ENCODE data around the gene KLHL13. TPM values are rescaled to one million over a fixed set of nuclear protein-coding genes. Genes with fewer than 3 reads are reported as not detected.
A peak's percentile ranks its signal among the peaks of the same experiment; 100 is the strongest.

KLHL13 gene
- total RNA-seq, 2 donors from 2014 or later: 8.9 to 10.7 TPM

GRCh38 chrX:118117741-118118140 is 1.1 kb upstream of the KLHL13 start:
- 51% methylated on average over 2 of the region's 2 CpGs for WGBS
- H3K27me3 ChIP-seq (replicated peaks; ENCODE audit: insufficient read depth): no peaks in the 10 kb centered on the region
- intact Hi-C loops (cut with DNase I): no loop called here
- no peaks in the 10 kb centered on the region for H3K9me3 ChIP-seq
- H3K27ac ChIP-seq: no peak overlapping the region
- TF ChIP-seq CTCF (IDR thresholded peaks at IDR 0.05): no peak
- TF ChIP-seq POLR2A (IDR thresholded peaks at IDR 0.05): no peak
- no peak for TF ChIP-seq POLR2AphosphoS5 (IDR thresholded peaks at IDR 0.05)
- H3K4me3 ChIP-seq: no peak overlapping the region
- H3K36me3 ChIP-seq: no peaks in the 10 kb centered on the region
- DNase-seq (ENCODE audit: low spot score): no peak
- no peaks in the 10 kb centered on the region for H3K4me1 ChIP-seq (replicated peaks)

- H3K27me3 ChIP-seq (replicated peaks; ENCODE audit: insufficient read depth): no peaks in the 10 kb centered on the region
- 2% methylated on average over 26 of the region's 53 CpGs for WGBS
These were observed 477 bp downstream of the KLHL13 start for GRCh38 chrX:118115953-118116712.

GRCh38 chrX:118114971-118115370 is 1.6 kb downstream of the KLHL13 start:
- Histone ChIP-seq H3K27ac (no peak overlapping the region), H3K9me3 (no peaks in the 10 kb centered on the region), H3K27me3 (replicated peaks; ENCODE audit: insufficient read depth) (no peaks in the 10 kb centered on the region), H3K4me3 (no peak overlapping the region), H3K4me1 (replicated peaks) (no peaks in the 10 kb centered on the region), H3K36me3 (no peaks in the 10 kb centered on the region)
- 19% methylated on average over 2 of the region's 2 CpGs for WGBS
- no peak for DNase-seq (ENCODE audit: low spot score)
- intact Hi-C loops (cut with DNase I): no loop called here
- TF ChIP-seq CTCF (IDR thresholded peaks at IDR 0.05) (no peak), POLR2A (IDR thresholded peaks at IDR 0.05) (no peak), POLR2AphosphoS5 (IDR thresholded peaks at IDR 0.05) (no peak)

More at GRCh38 chrX:118115953-118116712, 477 bp downstream of the KLHL13 start:
- peak overlapping the region; percentile 51 to 73 for H3K27ac ChIP-seq
- H3K36me3 ChIP-seq: no peaks in the 10 kb centered on the region
- H3K4me1 ChIP-seq (replicated peaks): no peaks in the 10 kb centered on the region
- intact Hi-C loops (cut with DNase I): no loop called here
- TF ChIP-seq POLR2AphosphoS5 (IDR thresholded peaks at IDR 0.05) (no peak), POLR2A (IDR thresholded peaks at IDR 0.05) (peak; percentile 12), CTCF (IDR thresholded peaks at IDR 0.05) (no peak)
- H3K9me3 ChIP-seq: no peaks in the 10 kb centered on the region
- DNase-seq (ENCODE audit: low spot score): peak; percentile 6
- H3K4me3 ChIP-seq: peak overlapping the region; percentile 42 to 43

DNA sequence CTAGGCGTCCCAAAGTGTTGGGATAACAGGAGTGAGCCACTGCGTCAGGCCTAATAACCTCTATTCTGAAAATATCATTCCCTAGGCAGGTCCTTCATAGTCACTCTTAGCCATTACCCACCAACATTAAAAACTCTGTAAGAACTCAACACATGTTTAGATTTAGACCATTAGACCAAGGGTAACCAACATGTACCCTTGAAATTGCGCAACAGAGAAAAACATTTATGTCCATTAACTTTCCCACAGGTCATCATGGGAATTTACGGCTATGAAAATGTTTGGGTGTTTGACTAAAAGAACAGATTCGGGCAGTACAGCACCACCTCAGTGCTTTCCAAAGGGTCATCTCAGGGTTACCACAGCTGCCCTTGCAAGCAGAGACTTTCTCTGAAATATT is 7.5 kb downstream of the KLHL13 start:
- intact Hi-C loops (cut with DNase I): no loop called here
- no peak for DNase-seq (ENCODE audit: low spot score)
- WGBS: 92% methylated on average over 5 of the region's 5 CpGs
- no peaks in the 10 kb centered on the region for H3K4me1 ChIP-seq (replicated peaks)
- H3K9me3 ChIP-seq: no peaks in the 10 kb centered on the region
- H3K36me3 ChIP-seq: no peaks in the 10 kb centered on the region
- TF ChIP-seq POLR2A (IDR thresholded peaks at IDR 0.05) (no peak), CTCF (IDR thresholded peaks at IDR 0.05) (no peak), POLR2AphosphoS5 (IDR thresholded peaks at IDR 0.05) (no peak)
- H3K27me3 ChIP-seq (replicated peaks; ENCODE audit: insufficient read depth): no peaks in the 10 kb centered on the region
- no peak overlapping the region for H3K4me3 ChIP-seq
- no peak overlapping the region for H3K27ac ChIP-seq

GRCh38 chrX:118108304-118108703 is 8.3 kb downstream of the KLHL13 start:
- Histone ChIP-seq H3K4me1 (replicated peaks) (no peaks in the 10 kb centered on the region), H3K27me3 (replicated peaks; ENCODE audit: insufficient read depth) (no peaks in the 10 kb centered on the region), H3K27ac (no peak overlapping the region), H3K9me3 (no peaks in the 10 kb centered on the region), H3K4me3 (no peak overlapping the region), H3K36me3 (no peaks in the 10 kb centered on the region)
- TF ChIP-seq CTCF (IDR thresholded peaks at IDR 0.05): no peak
- no peak for TF ChIP-seq POLR2A (IDR thresholded peaks at IDR 0.05)
- no peak for TF ChIP-seq POLR2AphosphoS5 (IDR thresholded peaks at IDR 0.05)
- DNase-seq (ENCODE audit: low spot score): no peak
- intact Hi-C loops (cut with DNase I): no loop called here
- 24% methylated on average over 1 of the region's 1 CpG for WGBS

Measured in prostate gland (tissue), 2 donors.